SKM-1 (cell line): Measurements from ENCODE around the gene CTDSP2.
"Not testable (repeated sequence)": the region's sequence is repeated elsewhere in the genome, so short reads cannot be mapped to it uniquely, and the experiment has no call there.

Experiments used
- DNase-seq: peaks from one replicate; lab custom pipeline; 2025; ENCODE audit not compliant: unreplicated experiment; lab: John Stamatoyannopoulos, UW

The CTDSP2 gene, protein sequence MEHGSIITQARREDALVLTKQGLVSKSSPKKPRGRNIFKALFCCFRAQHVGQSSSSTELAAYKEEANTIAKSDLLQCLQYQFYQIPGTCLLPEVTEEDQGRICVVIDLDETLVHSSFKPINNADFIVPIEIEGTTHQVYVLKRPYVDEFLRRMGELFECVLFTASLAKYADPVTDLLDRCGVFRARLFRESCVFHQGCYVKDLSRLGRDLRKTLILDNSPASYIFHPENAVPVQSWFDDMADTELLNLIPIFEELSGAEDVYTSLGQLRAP

GRCh38 chr12:57846577-57847319 is at the start of gene CTDSP2:
Gene CTDSP2, minus strand, starts transcription at chr12:57846729. Its CDS starts 294 bp downstream, at chr12:57846435.
- peak; percentile 63 for DNase-seq

GRCh38 chr12:57896115-57896433 is 49.5 kb upstream of the CTDSP2 start:
- no peak for DNase-seq

DNA sequence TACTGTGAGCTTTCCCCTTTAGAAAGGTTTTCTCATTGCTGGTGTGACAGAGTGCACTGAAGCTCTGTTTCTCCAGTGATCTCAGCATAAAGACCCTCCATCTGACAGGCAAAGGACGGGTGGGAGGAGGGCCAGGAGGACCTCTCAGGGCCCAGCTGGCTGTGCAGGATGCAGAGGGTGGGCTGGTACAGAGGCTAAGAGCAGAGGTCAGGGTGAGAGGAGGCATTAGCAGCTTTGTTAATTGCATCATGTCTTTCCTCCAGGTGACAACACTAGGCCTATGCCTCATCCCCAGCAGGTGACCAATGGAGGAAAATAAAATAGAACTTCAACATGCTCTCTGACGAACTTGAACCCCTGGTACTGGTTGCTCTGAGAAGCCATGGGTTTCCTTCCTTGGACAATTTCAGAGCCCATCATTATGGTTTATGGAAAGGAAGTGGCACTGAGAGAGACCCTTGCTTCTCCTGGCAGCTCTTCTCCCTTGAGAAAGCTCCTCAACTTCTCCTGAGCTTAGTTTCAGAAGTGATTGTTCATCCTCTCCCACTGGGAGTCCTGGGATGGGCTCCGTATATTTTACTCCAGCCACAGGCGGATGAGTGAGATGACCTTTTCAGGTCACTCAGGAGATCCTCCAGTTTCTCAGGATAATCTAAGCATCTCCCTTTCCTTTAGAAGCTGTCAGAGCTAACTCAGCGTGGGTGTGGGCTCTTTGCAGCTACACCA is 49.0 kb upstream of the CTDSP2 start:
- DNase-seq: no peak

DNA sequence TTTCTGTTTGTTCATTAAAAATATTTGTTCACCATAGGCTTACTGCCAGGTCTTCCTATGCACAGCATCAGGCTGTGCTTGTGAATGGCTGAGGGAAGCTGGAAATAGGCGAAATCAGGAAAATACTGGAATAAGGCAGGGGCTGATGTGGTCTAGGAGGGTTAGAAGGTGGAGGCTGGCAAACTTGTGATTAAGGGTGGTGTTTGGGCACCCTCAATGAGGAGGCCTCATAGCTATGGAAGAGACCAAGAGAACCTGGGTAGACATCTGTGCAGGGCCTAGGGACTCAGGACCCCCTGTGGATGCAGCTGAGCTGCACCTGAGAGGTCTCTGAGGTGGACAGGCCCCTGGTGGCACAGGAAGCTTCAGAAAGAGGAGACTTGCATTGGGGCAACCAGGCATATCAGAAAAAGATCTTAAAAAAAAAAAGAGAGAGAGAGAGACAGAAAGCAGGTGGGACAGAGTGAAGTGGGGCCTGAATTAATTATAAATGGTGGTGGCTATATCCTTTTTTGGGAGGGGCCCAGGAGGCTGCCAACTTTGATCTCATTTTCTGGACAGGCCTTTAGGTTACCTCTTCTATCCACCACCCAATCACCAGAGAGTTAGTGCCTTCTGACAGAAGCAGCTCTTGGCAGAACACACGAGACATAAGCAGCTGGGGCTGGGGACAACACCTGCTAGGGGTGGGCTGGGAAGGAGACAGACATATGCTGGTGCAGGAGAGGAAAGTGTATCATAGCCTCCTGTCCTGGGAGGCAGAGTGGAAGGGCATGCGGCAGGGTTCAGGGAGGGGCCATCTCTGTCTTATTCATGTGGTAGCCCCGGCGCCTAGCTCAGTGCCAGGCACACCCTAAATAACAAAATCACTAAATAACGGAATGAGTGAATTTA is 48.1 kb upstream of the CTDSP2 start:
- no peak for DNase-seq

- DNase-seq: peak; percentile 6
Measured at GRCh38 chr12:57893431-57894353, 47.2 kb upstream of the CTDSP2 start.

DNA sequence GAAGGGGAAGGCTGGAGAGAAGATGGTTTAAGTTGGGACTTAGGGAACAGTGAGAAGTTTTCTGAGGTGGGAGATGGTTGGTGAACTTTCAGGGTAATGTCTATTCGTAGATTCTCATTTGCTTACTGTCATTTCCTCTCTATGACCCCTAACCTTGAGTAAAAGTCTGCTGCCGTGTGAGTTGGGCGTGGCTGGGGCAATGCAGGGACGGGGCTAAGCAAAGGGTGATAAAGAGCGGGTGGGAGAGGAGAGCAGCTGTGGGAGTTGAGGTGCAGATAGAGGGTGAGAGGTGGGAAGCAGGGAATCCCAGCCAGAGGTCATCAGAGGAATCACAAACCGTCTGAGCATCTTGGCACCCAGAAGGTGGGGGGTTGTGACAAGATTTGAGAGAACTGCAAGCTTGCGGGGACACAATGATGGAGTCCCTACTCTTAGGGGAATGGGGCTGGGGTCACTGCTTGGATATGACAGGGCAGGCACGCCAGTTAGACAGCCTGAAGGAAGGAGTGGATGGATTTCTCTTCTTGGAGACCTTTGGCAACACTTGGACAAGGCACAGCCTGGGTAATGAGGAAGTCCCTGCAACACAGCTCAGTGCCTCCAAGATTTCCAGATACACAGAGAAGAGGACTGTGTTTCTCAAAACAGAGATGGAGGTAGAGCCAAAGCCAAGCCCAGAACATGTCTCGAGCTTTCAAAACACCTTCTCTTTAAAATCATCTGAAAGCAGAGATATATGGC is 45.9 kb upstream of the CTDSP2 start:
- DNase-seq: no peak

DNA sequence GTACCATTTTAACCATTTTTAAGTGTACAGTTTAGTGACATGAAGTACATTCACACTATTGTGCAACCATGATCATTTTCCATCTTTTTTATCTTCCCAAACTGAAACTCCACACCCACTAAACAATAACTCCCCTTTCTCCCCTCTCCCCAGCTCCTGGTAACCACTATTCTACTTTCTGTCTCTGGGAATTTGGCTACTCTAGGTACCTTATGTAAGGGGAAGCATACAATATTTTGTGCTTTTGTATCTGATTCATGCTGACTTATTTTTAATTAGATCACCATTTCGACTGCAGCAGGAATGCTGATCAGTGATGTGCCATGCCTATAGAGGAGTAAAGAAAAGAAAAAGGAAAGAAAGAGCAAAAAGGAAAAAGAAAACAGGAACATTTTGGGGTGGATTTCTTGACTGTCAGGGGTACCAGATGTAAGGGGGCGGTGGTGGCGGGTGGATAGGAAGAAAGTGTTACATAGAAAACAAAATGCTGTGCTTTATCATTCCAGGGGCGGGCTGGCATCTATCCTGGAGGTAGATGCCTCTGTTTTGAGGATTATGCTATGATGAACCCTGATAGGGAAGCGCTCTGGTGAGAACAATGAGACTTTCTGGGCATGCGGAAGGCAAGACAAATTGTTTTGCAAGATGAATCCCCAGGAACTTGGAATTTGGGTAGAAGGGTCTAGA is 45.2 kb upstream of the CTDSP2 start:
- no peak for DNase-seq

DNA sequence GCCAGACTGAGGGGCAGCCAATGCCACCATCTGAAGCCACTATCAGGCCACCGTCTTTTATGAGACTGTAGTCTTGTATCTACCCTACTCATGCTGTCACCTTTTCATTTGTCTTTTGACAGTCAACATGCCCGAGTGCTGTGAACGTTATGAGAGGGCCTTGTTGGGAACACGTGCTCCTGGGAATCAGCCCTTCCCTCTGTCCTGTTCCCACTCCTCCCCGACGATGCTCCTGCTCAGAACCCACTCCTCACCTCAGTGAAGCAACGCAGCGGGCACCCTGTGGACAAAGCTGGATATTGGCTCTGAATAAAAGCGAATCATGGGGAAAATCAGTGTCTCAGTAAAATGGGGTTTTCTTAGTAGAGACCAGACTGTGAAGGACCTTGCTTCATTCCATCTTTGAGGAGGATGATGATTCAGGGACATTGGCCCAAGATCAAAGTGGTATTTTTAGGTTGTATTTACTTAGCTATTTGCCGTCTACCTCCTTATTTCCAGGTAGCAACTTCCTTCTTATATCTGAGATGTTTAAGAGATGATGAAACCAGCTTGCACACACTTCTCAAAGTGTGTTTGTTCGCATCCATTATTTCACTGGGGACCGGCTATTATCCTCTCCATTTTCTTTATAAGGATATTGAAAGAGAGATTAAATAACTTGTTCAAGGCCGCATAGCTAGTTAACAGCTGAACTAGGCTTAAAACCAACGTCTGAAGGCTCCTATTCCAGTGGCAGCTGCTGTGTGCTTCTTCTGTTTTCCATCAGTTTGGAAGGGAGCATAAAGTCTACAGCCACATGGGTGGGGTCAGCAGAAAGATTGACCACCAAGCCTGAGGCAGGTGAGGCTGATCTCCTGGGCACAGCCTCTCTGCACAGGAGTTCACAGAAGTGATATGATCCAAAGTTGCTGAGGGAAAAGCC is 43.9 kb upstream of the CTDSP2 start:
- DNase-seq: no peak

- DNase-seq: no peak
Measured at GRCh38 chr12:57889500-57889989, 43.0 kb upstream of the CTDSP2 start.

- DNase-seq: no peak
Measured at GRCh38 chr12:57888409-57889157, 42.1 kb upstream of the CTDSP2 start.

DNA sequence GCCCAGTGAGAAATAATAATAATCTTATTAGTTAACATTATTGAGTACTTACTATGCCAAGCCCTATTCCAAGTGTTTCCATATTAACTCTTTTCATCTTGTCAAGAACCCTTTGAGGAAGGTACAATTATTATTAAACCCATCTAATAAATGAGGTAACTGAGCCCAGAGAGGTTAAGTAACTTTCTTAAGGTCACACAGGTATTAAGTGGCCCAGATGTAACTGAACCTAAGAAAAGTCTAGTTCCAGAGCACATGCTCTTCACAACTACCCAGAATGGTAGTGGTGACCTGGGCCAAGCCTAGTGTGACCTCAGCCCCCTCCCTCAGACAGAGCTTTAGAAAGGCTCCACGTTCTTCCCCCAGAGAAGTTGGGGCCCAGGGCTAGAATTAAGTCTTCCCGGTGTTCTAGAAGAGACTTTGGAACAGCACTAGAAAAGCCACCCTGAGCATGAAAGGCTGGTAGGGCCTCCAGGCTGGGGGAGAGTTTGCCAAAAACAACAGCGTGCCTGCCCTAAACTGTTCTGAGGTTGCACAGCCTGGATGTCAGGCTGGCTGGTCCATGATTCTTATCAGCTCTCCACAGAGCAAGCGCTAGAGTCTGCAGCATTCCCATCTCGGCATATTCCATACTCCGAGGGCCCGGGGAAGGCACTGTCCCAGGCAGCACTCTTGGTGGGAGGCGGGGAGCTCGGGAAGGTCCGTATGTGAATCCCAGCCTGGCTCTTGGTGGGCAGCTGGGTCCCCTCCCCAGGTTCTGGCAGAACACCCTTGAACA is 41.3 kb upstream of the CTDSP2 start:
- no peak for DNase-seq

GRCh38 chr12:57886964-57887363 is 40.4 kb upstream of the CTDSP2 start:
- not testable (repeated sequence) for DNase-seq

DNA sequence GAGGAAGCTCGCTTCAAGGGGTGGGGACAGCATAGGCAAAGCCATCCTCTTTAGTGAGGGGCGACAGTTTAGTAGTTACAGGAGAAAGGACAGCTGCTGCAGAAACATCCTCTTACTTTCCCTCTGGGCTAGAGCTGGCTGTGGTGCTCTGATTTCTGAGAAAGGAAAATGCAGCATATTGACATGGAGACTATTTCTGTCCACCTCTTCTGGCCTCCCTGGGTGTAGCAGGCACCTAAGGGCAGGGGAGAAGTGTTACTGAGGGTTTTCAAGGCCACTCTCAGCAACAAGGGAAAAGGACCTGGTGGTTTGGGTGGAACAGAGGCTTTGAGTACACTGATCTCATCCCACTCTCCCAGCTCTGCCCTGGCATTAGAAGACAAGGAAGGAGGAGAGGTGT is 40.0 kb upstream of the CTDSP2 start:
- no peak for DNase-seq

- no peak for DNase-seq
Measured at GRCh38 chr12:57885207-57885606, 38.7 kb upstream of the CTDSP2 start.

DNA sequence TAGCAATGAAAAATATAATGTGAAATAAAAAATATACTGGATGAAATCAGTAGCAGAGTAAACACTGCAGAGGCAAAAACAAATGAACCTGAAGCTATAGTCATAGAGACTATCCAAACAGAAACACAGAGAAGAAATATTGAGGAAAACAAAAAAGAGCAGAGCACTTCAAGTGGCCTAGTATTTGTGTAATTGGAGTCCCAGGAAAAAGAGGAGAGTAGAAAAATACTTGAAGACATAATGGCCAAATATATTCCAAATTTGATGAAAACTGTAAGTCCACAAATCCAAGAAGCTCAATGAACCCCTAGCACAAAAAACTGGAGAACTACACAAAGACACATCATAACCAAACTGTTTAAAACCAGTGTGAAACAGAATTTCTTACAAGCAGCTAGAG is 37.2 kb upstream of the CTDSP2 start:
- no peak for DNase-seq

GRCh38 chr12:57883057-57883456 is 36.5 kb upstream of the CTDSP2 start:
- DNase-seq: no peak
